Heart right ventricle (tissue), 12 donors: ENCODE results near the gene CHPF. TPM values are rescaled to one million over a fixed set of nuclear protein-coding genes. Genes with fewer than 3 reads are reported as not detected.

Source experiments
- microRNA-seq, 2 donors: library from miRNA; unstranded; fragments of <30 nt; microRNA quantifications; one replicate each; pipeline ENCODE4 v1.2.0, GENCODE V29; 2021
- polyA plus RNA-seq, 2 donors: library from polyadenylated mRNA; stranded (reverse); fragments of 200-250 nt; gene quantifications; one replicate each; pipeline ENCODE4 v1.2.3, GENCODE V29; 2013
- total RNA-seq, 10 donors: library from RNA; stranded (reverse); fragmentation: NEBNext Ultra II Directional in 3 of 10; extraction: Animal tissue kit (Norgen Biotek cat#: 25700) in 3 of 10; gene quantifications; one replicate each; pipeline versions ENCODE4 v1.2.1 to v1.2.4, GENCODE V29; 2021 to 2023
- donor health status: ischemic (EF 13 %, LVEDD 7.1; RV severe dilation, severe dysfunction).
- donor health status: healthy with polysubstance abuse.
- donor health status: DM: no; HTN: yes; CAD: no.
- donor health status: DM: no; HTN: no; CAD: no.
- donor health status: ischemic (EF 25% LVEDD 6.9; RV normal size, moderate dysfunction).
- donor health status: ischemic (EF 25% LVEDD 5.7; RV mildly dilated, moderate dysfunction).
- donor health status: healthy.
- donor health status: nonischemic (EF 11% LVEDD 7.7; RV severe dilation, severe dysfunction).
- donor health status: DM: yes; HTN: yes; CAD: no.
- donor health status: PGD.
- donor health status: ischemic (EF 29% LVEDD 5.4; RV normal size, mild dysfunction).
- donor health status: nonischemic (EF 23%, LVEDD 6.1; RV moderate dilation, normal function).

Gene CHPF
- total and polyA plus RNA-seq, 12 donors: 66.5 to 221 (median 95.9) TPM

Small RNAs within 50 kb of the gene (microRNA-seq; reads per million reads assigned to microRNA genes)
- 2.0 to 5.4 reads per million in 2 donors for gene MIR3132

Other genes with a start within 250 kb of the CHPF start
- gene PTPRN, start 234.4 kb downstream of the CHPF start, total RNA-seq: under 1 TPM in 6 of 10 donors, not detected in 4; 0.26 to 0.51 (median 0.31) TPM
- gene PTPRN, start 234.4 kb downstream of the CHPF start, polyA plus RNA-seq: under 1 TPM in 1 of 2 donors, not detected in 1; 0.09 TPM
- not detected for gene RESP18, start 211.1 kb downstream of the CHPF start, total RNA-seq
- not detected for gene RESP18, start 211.1 kb downstream of the CHPF start, polyA plus RNA-seq
- gene DNPEP, start 155.9 kb downstream of the CHPF start, total RNA-seq: 100 to 1,000 TPM in 1 of 10 donors, 10 to 100 TPM in 9; 56.1 to 110 (median 74.0) TPM
- gene DNPEP, start 155.9 kb downstream of the CHPF start, polyA plus RNA-seq: 10 to 100 TPM; 56.3 to 68.5 TPM
- over 10,000 TPM; 12,560 to 18,019 (median 15,816) TPM for gene DES, start 125.4 kb downstream of the CHPF start, total RNA-seq
- over 10,000 TPM; 13,697 to 18,010 TPM for gene DES, start 125.4 kb downstream of the CHPF start, polyA plus RNA-seq
- gene SPEG, start 109.0 kb downstream of the CHPF start, total RNA-seq: 100 to 1,000 TPM in 9 of 10 donors, 10 to 100 TPM in 1; 97.2 to 151 (median 120) TPM
- 100 to 1,000 TPM in 1 of 2 donors, 10 to 100 TPM in 1; 62.9 to 130 TPM for gene SPEG, start 109.0 kb downstream of the CHPF start, polyA plus RNA-seq
- 10 to 100 TPM; 15.8 to 29.4 (median 21.0) TPM for gene GMPPA, start 44.9 kb downstream of the CHPF start, total RNA-seq
- 10 to 100 TPM; 28.2 to 48.6 TPM for gene GMPPA, start 44.9 kb downstream of the CHPF start, polyA plus RNA-seq
- gene ASIC4, start 29.3 kb downstream of the CHPF start, total RNA-seq: under 1 TPM in 5 of 10 donors, not detected in 5; 0.15 to 0.43 (median 0.20) TPM
- not detected for gene ASIC4, start 29.3 kb downstream of the CHPF start, polyA plus RNA-seq
- gene TMEM198, start 219 bp upstream of the CHPF start, total RNA-seq: 1 to 10 TPM in 8 of 10 donors, under 1 TPM in 2; 0.59 to 3.5 (median 1.6) TPM
- gene TMEM198, start 219 bp upstream of the CHPF start, polyA plus RNA-seq: 10 to 100 TPM in 1 of 2 donors, 1 to 10 TPM in 1; 3.0 to 10.7 TPM
- gene OBSL1, start 27.7 kb upstream of the CHPF start, total RNA-seq: 100 to 1,000 TPM; 161 to 277 (median 171) TPM
- 100 to 1,000 TPM; 108 to 310 TPM for gene OBSL1, start 27.7 kb upstream of the CHPF start, polyA plus RNA-seq
- 1 to 10 TPM; 1.1 to 4.2 (median 2.5) TPM for gene INHA, start 28.5 kb upstream of the CHPF start, total RNA-seq
- gene INHA, start 28.5 kb upstream of the CHPF start, polyA plus RNA-seq: 10 to 100 TPM in 1 of 2 donors, 1 to 10 TPM in 1; 4.0 to 22.1 TPM
- 10 to 100 TPM in 8 of 10 donors, 1 to 10 TPM in 2; 7.2 to 18.2 (median 12.9) TPM for gene STK11IP, start 54.0 kb upstream of the CHPF start, total RNA-seq
- gene STK11IP, start 54.0 kb upstream of the CHPF start, polyA plus RNA-seq: 10 to 100 TPM; 15.4 to 27.4 TPM
- 100 to 1,000 TPM; 339 to 671 (median 422) TPM for gene SLC4A3, start 83.8 kb upstream of the CHPF start, total RNA-seq
- 100 to 1,000 TPM; 197 to 341 TPM for gene SLC4A3, start 83.8 kb upstream of the CHPF start, polyA plus RNA-seq